Heart left ventricle (tissue), 16 donors: ENCODE results near the gene KDM6B. TPM values are rescaled to one million over a fixed set of nuclear protein-coding genes. Genes with fewer than 3 reads are reported as not detected.

Source experiments
- ATAC-seq, 4 donors: fragments of 200-7000 bp; cut with Tn5 transposase; one replicate each; pipeline ENCODE4 v1.9.1; 2020 to 2022; ENCODE audit warnings: moderate library complexity in 4 of 4, mild to moderate bottlenecking in 3 of 4, moderate number of reproducible peaks in 1 of 4
- DNase-seq, 5 donors: peaks; one replicate each; pipeline ENCODE4 v3.0.0-alpha.2; 2020
- H3K27ac ChIP-seq, 12 donors: fragments of 200-600 bp; sonication (generic) in 4 of 12; one replicate each; pipeline versions ENCODE4 v1.5.0 to v1.8.0; 2016 to 2022; ENCODE audit warnings: mild to moderate bottlenecking in 2 of 12
- H3K27me3 ChIP-seq, 9 donors: fragments of 200-600 bp; sonication (generic) in 2 of 9; one replicate each; pipeline versions ENCODE4 v1.5.1 to v1.8.0; 2016 to 2022; ENCODE audit warnings: mild to moderate bottlenecking in 3 of 9
- H3K36me3 ChIP-seq, 9 donors: fragments of 200-600 bp; sonication (generic) in 2 of 9; one replicate each; pipeline versions ENCODE4 v1.5.0 to v1.8.0; 2018 to 2022; ENCODE audit warnings: mild to moderate bottlenecking in 2 of 9
- H3K4me1 ChIP-seq, 12 donors: fragments of 200-600 bp; sonication (generic) in 4 of 12; one replicate each; pipeline versions ENCODE4 v1.5.0 to v1.8.0; 2016 to 2022; ENCODE audit warnings: mild to moderate bottlenecking in 3 of 12
- H3K4me3 ChIP-seq, 12 donors: fragments of 200-600 bp; sonication (generic) in 4 of 12; one replicate each; pipeline versions ENCODE4 v1.5.0 to v1.8.0; 2017 to 2022; ENCODE audit warnings: mild to moderate bottlenecking in 9 of 12, moderate library complexity in 4 of 12
- H3K9me3 ChIP-seq, 12 donors: fragments of 200-600 bp; sonication (generic) in 4 of 12; one replicate each; pipeline versions ENCODE4 v1.5.0 to v1.8.0; 2016 to 2022; ENCODE audit warnings: mild to moderate bottlenecking in 1 of 12
- CTCF ChIP-seq, 12 donors: fragments of 200-600 bp; sonication (generic) in 4 of 12; IDR thresholded peaks; one replicate each; pipeline versions ENCODE4 v1.5.0 to v1.8.0; 2018 to 2022; ENCODE audit warnings: antibody characterized with exemption in 12 of 12, mild to moderate bottlenecking in 5 of 12
- POLR2A ChIP-seq, 2 donors: fragments of 450-650 bp; IDR thresholded peaks; one replicate each; pipeline ENCODE4 v1.6.1; 2017; ENCODE audit warnings: antibody characterized with exemption in 2 of 2, mild to moderate bottlenecking in 2 of 2, moderate library complexity in 2 of 2
- WGBS, 4 donors: extraction: QIAGEN DNeasy Blood & Tissue Kit in 2 of 4; methylation state at CpG; one replicate each; pipeline versions ENCODE4 v1.1.5 to v1.1.7; 2013 to 2018; 5-methylcytosine and 5-hydroxymethylcytosine counted together
- intact Hi-C, 10 donors: fragments of 100-400 bp; cut with DNase I; formaldehyde crosslinking; loops; one replicate each; pipeline versions ENCODE4 v1.11.1 to v1.14.2; 2022
- polyA plus RNA-seq, 2 donors: library from polyadenylated mRNA; stranded (reverse); fragments of 200-250 nt; gene quantifications; one replicate each; pipeline ENCODE4 v1.2.3, GENCODE V29; 2013
- total RNA-seq, 9 donors: library from RNA; depleted of rRNA in 2 of 9; stranded (reverse); fragments of >200 nt in 2 of 9; fragmentation: NEBNext Ultra II Directional in 3 of 9; extraction: Animal tissue kit (Norgen Biotek cat#: 25700) in 3 of 9; gene quantifications; one replicate each; pipeline versions ENCODE4 v1.1.0 to v1.2.4, GENCODE V29; 2016 to 2023
- donor health status: ischemic (EF 13 %, LVEDD 7.1; RV severe dilation, severe dysfunction).
- donor health status: healthy with polysubstance abuse.
- donor health status: DM: no; HTN: yes; CAD: no.
- donor health status: DM: no; HTN: no; CAD: no.
- donor health status: ischemic (EF 25% LVEDD 6.9; RV normal size, moderate dysfunction).
- donor health status: ischemic (EF 25% LVEDD 5.7; RV mildly dilated, moderate dysfunction).
- donor health status: healthy.
- donor health status: DM: yes; HTN: yes; CAD: no.
- donor health status: ischemic (EF 35%, LVEDD 5.7; RV mildly dilated, moderate dysfunction).
- donor health status: nonischemic (EF 11% LVEDD 7.7; RV severe dilation, severe dysfunction).
- donor health status: DM: yes; HTN: yes; CAD: no.
- donor health status: PGD.
- donor health status: ischemic (EF 29% LVEDD 5.4; RV normal size, mild dysfunction).
- donor health status: nonischemic (EF 23%, LVEDD 6.1; RV moderate dilation, normal function).

The KDM6B gene
- total and polyA plus RNA-seq, 11 donors = 7.4 to 29.3 (median 20.6) TPM

DNA sequence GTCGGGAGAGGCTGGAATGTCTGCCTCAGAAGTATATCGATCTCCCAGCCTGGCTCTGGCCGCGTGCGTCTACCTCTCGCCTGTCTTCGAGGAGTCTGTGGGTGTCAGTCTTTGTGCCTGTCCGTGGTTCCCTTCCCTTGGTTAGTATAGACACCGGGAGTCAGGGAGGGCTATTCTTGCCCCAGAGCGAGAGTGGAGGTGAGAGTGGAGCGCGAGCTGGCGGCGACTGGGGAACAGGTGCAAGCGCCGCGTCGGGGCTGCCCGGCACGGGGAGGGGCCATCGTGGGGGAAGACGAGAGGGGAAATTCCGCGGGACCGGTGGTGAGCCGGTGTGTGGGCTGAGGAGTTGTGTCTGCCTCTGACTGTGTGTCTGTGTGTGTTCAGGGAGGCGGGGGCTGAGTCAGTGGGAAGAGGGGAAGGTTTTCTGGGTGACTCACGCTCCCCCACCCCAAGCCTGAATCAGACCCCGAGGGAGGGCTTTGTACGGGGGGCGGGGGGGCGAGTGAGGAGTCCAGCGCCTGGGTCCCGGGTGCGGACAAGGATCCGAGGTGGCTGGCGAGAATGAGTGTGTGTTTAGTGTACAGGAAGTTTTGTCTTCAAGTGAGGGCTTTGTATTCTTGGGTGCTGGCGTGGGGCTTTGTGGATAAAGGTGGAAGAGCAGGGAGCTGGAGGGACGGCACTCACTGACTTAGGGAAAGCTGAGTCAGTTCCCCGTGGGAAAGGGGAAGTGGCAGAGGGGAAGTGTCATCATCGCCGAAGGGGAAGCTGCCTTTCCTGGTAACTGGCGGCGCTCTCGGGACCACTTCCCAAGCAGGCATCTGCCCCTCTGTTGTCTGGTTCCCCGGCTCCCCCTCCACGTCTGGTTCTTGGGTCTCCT lies 8.6 kb downstream of the KDM6B start:
- Histone ChIP-seq H3K9me3 (no peaks in the 10 kb centered on the region), H3K36me3 (peaks cover 0 to 37% (median 24%) of the 10 kb centered on the region in 9 donors), H3K27me3 (no peaks in the 10 kb centered on the region), H3K4me3 (peak overlapping the region; percentile 48 to 90 (median 80)), H3K27ac (peak overlapping the region; percentile 66 to 99 (median 95)), H3K4me1 (peaks cover 11 to 70% (median 48%) of the 10 kb centered on the region in 12 donors)
- intact Hi-C loops = loop anchor here in 5 of 10 donors (1.0 to 10.0 kb wide), 7 partner anchors 8 to 608 kb away; partner anchors contain the start of genes KDM6B (in 2 of the 5), PER1 (in 2 of the 5), CHRNB1 (in 1 of the 5) and DVL2 (in 1 of the 5)
- ATAC-seq (peak; percentile 1 to 41 (median 19)), DNase-seq (peak; percentile 84 to 91 (median 86))
- TF ChIP-seq POLR2A (IDR thresholded peaks at IDR 0.05) (peak in 1 of 2 donors; percentile 40), CTCF (IDR thresholded peaks at IDR 0.05) (no peak)
- 0 to 1% (median 0%) methylated on average over 42 to 47 of the region's 47 CpGs for WGBS, 4 donors

- no peak for TF ChIP-seq CTCF (IDR thresholded peaks at IDR 0.05)
- peak in 1 of 2 donors; percentile 4 for TF ChIP-seq POLR2A (IDR thresholded peaks at IDR 0.05)
- ATAC-seq (no peak), DNase-seq (no peak)
- H3K27me3 ChIP-seq = no peaks in the 10 kb centered on the region
- intact Hi-C loops = loop anchor here in 4 of 10 donors (1.0 to 10.0 kb wide), 7 partner anchors 9 to 608 kb away; partner anchors contain the start of genes PER1 (in 2 of the 4), CHRNB1 (in 1 of the 4), DVL2 (in 1 of the 4) and GABARAP (in 1 of the 4)
- peak overlapping the region; percentile 48 to 90 (median 80) for H3K4me3 ChIP-seq
- WGBS, 4 donors = 0 to 1% (median 0%) methylated on average over 15 to 17 of the region's 17 CpGs
- H3K9me3 ChIP-seq = no peaks in the 10 kb centered on the region
- peaks cover 0 to 41% (median 28%) of the 10 kb centered on the region in 9 donors for H3K36me3 ChIP-seq
- peaks cover 11 to 64% (median 45%) of the 10 kb centered on the region in 12 donors for H3K4me1 ChIP-seq
- H3K27ac ChIP-seq = peak overlapping the region; percentile 66 to 99 (median 95)
Measured at GRCh38 chr17:7843257-7843535, 9.2 kb downstream of the KDM6B start.

DNA sequence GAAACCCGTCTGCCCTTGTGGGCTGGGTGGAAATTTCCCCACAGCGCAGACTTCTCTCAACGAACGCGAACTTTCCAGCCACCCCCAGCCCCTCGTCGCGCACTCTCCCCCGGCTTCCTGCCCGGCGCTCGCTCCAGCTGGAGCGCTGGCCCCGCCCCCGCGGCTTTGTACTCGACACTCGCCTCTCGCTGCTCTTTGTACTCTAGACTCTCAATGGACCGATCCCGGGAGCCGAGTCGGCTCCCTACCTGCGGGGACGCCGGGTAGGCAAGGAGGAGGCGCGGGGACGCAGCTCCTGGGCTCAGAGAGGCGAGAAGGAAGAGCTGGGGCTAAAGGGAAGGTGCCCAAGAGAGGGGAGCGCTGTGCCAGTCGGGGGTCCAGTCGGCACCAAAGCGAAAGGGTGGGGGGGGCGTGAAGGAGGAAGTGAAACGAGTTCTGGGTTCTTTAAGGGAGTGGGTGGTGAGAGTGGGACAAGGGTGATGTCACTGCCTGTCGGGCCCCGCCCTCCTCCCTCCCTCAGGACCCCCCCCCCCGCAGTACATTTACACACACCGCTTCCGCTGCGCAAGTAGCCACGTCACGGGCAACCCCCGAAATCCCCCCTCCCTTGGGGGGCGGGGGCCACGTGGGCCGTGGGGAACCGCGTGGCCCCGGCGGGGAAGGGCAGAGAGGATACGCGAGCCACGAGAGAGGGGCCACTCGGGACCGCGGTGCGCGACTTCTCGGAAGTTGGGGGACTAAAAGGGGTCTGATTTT lies 9.7 kb downstream of the KDM6B start:
- H3K27me3 ChIP-seq = no peaks in the 10 kb centered on the region
- peak; percentile 86 to 90 (median 88) for DNase-seq
- peaks cover 0 to 44% (median 33%) of the 10 kb centered on the region in 9 donors for H3K36me3 ChIP-seq
- ATAC-seq = peak; percentile 7 to 48 (median 32)
- H3K4me1 ChIP-seq = peaks cover 11 to 59% (median 42%) of the 10 kb centered on the region in 12 donors
- H3K4me3 ChIP-seq = peak overlapping the region; percentile 48 to 90 (median 80)
- intact Hi-C loops = loop anchor here in 5 of 10 donors (1.0 to 10.0 kb wide), 8 partner anchors 9 to 609 kb away; partner anchors contain the start of genes PER1 (in 2 of the 5), CHRNB1 (in 1 of the 5), DVL2 (in 1 of the 5) and GABARAP (in 1 of the 5)
- 0 to 2% (median 1%) methylated on average over 44 to 61 of the region's 61 CpGs for WGBS, 4 donors
- H3K9me3 ChIP-seq = no peaks in the 10 kb centered on the region
- peak overlapping the region; percentile 66 to 99 (median 95) for H3K27ac ChIP-seq
- TF ChIP-seq POLR2A (IDR thresholded peaks at IDR 0.05) (peak in 1 of 2 donors; percentile 27), CTCF (IDR thresholded peaks at IDR 0.05) (no peak)
